PC-9 (cell line): ENCODE measurements around the gene SCAF8. TPM values are rescaled to one million over a fixed set of nuclear protein-coding genes. Genes with fewer than 3 reads are reported as not detected.

ENCODE experiments used
- BruUV-seq: library from RNA; stranded (reverse); fragments of 400-500 nt; replicated peaks from 2 replicates; lab custom pipeline; 2021; lab: Mats Ljungman, UMichigan
- CTCF ChIA-PET: fragments of 300-600 bp; sonication (Branson Sonifier 250); formaldehyde crosslinking; loops from one replicate; lab custom pipeline; 2022; ENCODE audit warnings: antibody characterized with exemption; lab: Charles Lee
- POLR2A ChIA-PET: fragments of 300-600 bp; sonication (Branson Sonifier 250); formaldehyde crosslinking; loops from one replicate; lab custom pipeline; 2022; ENCODE audit warnings: antibody characterized with exemption; ENCODE audit not compliant: unreplicated experiment; lab: Charles Lee
- DNase-seq, 2 experiments: peaks; one replicate each; pipeline versions ENCODE4 v3.0.0 to v3.0.0-alpha.2; 2015 to 2022; ENCODE audit warnings: mixed read lengths in 1 of 2
- H2AFZ ChIP-seq: fragments of 200-600 bp; sonication (generic); 2 replicates; pipeline ENCODE4 v1.8.1; 2017; ENCODE audit warnings: antibody characterized with exemption
- H3F3A ChIP-seq: fragments of 200-600 bp; sonication (generic); 2 replicates; pipeline ENCODE4 v1.8.1; 2017; ENCODE audit warnings: antibody characterized with exemption, mild to moderate bottlenecking, low read depth; ENCODE audit not compliant: insufficient read depth
- H3K27ac ChIP-seq: fragments of 200-600 bp; sonication (generic); 2 replicates; pipeline ENCODE4 v1.6.1; 2016; ENCODE audit warnings: mixed run types
- H3K27me3 ChIP-seq: fragments of 200-600 bp; sonication (generic); 2 replicates; pipeline ENCODE4 v1.6.1; 2016; ENCODE audit warnings: low read depth, mixed run types; ENCODE audit not compliant: insufficient read depth
- H3K36me3 ChIP-seq: fragments of 200-600 bp; sonication (generic); 2 replicates; pipeline ENCODE4 v1.6.1; 2016; ENCODE audit warnings: low read depth, mixed run types
- H3K4me1 ChIP-seq: fragments of 200-600 bp; sonication (generic); replicated peaks from 2 replicates; pipeline ENCODE4 v1.6.1; 2016; ENCODE audit warnings: mixed run types; ENCODE audit not compliant: insufficient read depth
- H3K4me2 ChIP-seq: fragments of 200-600 bp; sonication (generic); 2 replicates; pipeline ENCODE4 v1.6.1; 2017; ENCODE audit warnings: mixed run types
- H3K4me3 ChIP-seq: fragments of 200-600 bp; sonication (generic); 2 replicates; pipeline ENCODE4 v1.6.1; 2016; ENCODE audit warnings: mixed run types
- H3K79me2 ChIP-seq: fragments of 200-600 bp; sonication (generic); 2 replicates; pipeline ENCODE4 v1.6.1; 2017; ENCODE audit warnings: low read depth, mixed run types
- H3K9me2 ChIP-seq: fragments of 200-600 bp; sonication (generic); 2 replicates; pipeline ENCODE4 v1.8.1; 2017; ENCODE audit warnings: mild to moderate bottlenecking; ENCODE audit not compliant: insufficient read depth
- H3K9me3 ChIP-seq: fragments of 200-600 bp; sonication (generic); 2 replicates; pipeline ENCODE4 v1.8.1; 2016; ENCODE audit warnings: low read depth; ENCODE audit not compliant: insufficient read depth
- H4K20me1 ChIP-seq: fragments of 200-600 bp; sonication (generic); 2 replicates; pipeline ENCODE4 v1.8.1; 2017; ENCODE audit not compliant: insufficient read depth
- EZH2 ChIP-seq: fragments of 200-600 bp; sonication (generic); IDR thresholded peaks from 2 replicates; pipeline ENCODE4 v1.8.0; 2017; ENCODE audit warnings: antibody characterized with exemption, low read depth
- intact Hi-C: fragments of 100-400 bp; cut with micrococcal nuclease; formaldehyde crosslinking; loops from one replicate; pipeline ENCODE4 v1.10.0; 2022; ENCODE audit not compliant: unreplicated experiment
- total RNA-seq: library from RNA; stranded (reverse); gene quantifications from 2 replicates; pipeline ENCODE4 v1.2.3, GENCODE V29; 2021
- TF ChIP-seq, protein P1 (sequence below): fragments of 200-600 bp; sonication (generic); conservative IDR thresholded peaks from 2 replicates; pipeline ENCODE4 v1.6.1; 2017; ENCODE audit warnings: mixed run types, antibody characterized with exemption, mild to moderate bottlenecking, moderate library complexity

Gene SCAF8
- total RNA-seq, 1 experiment from 2014 or later: 22.7 TPM

DNA sequence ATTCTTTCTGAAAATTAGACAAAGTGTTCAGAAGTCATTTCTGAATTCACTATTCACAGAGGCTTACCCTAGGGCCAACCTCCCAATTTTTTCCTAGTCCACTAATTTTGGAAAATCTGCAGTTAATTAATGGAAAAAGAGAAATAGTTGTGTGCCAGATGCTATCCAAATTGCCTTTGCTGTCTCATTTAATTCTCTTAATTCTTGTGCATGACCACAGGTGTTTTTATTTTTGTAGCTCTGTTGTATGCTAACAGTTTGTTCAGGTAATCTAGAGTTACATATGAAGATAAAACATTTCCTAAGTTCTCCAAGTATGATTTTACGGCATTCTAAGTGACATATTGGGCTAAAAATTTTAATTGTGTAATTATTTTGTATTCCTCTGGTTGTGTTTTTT lies 96.8 kb downstream of the SCAF8 start:
- intact Hi-C loops: no loop called here
- H3K4me3 ChIP-seq: no peak overlapping the region
- H4K20me1 ChIP-seq: peaks cover 7% of the 10 kb centered on the region; the same call in 1 of the 2 replicates
- no peaks in the 10 kb centered on the region for H3K9me2 ChIP-seq
- no peak overlapping the region for H3K27ac ChIP-seq
- no TSS peak for BruUV-seq
- H3K36me3 ChIP-seq: peaks cover 24% of the 10 kb centered on the region
- CTCF ChIA-PET: no interaction called here
- H3K27me3 ChIP-seq: no peaks in the 10 kb centered on the region
- TF ChIP-seq EZH2: no peak
- TF ChIP-seq, protein P1, sequence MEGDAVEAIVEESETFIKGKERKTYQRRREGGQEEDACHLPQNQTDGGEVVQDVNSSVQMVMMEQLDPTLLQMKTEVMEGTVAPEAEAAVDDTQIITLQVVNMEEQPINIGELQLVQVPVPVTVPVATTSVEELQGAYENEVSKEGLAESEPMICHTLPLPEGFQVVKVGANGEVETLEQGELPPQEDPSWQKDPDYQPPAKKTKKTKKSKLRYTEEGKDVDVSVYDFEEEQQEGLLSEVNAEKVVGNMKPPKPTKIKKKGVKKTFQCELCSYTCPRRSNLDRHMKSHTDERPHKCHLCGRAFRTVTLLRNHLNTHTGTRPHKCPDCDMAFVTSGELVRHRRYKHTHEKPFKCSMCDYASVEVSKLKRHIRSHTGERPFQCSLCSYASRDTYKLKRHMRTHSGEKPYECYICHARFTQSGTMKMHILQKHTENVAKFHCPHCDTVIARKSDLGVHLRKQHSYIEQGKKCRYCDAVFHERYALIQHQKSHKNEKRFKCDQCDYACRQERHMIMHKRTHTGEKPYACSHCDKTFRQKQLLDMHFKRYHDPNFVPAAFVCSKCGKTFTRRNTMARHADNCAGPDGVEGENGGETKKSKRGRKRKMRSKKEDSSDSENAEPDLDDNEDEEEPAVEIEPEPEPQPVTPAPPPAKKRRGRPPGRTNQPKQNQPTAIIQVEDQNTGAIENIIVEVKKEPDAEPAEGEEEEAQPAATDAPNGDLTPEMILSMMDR: no peak
- H3K79me2 ChIP-seq: 0 out of 2 replicates have a peak, but pooled peaks cover 6% of the 10 kb centered on the region
- no peak for DNase-seq
- no peaks in the 10 kb centered on the region for H3K9me3 ChIP-seq
- POLR2A ChIA-PET: no interaction called here
- peaks cover 12% of the 10 kb centered on the region; the same call in 1 of the 2 replicates for H3F3A ChIP-seq
- no peak overlapping the region for H3K4me2 ChIP-seq
- no peaks in the 10 kb centered on the region for H3K4me1 ChIP-seq
- no peak overlapping the region for H2AFZ ChIP-seq

DNA sequence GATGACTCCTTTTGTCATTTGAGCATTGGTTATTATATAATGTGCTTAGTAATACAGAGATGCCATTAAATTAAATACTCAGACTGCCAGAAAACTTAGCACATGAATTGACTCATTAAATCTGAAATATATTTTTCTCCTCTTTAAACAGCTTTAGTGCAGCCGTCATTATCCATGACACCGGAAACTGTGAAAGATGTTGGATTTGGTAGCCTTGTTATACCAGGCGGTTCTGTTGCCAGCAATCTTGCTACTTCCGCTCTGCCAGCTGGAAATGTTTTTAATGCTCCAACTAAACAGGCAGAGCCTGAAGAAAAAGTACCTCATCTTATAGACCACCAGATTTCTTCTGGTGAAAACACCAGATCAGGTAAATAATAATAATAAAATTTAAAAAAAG lies 97.6 kb downstream of the SCAF8 start:
- H3F3A ChIP-seq: peaks cover 15% of the 10 kb centered on the region; the same call in 1 of the 2 replicates
- peaks cover 9% of the 10 kb centered on the region; the same call in 1 of the 2 replicates for H3K79me2 ChIP-seq
- no TSS peak for BruUV-seq
- no peak for DNase-seq
- intact Hi-C loops: no loop called here
- H3K4me3 ChIP-seq: no peak overlapping the region
- POLR2A ChIA-PET: no interaction called here
- no peaks in the 10 kb centered on the region for H3K9me3 ChIP-seq
- CTCF ChIA-PET: no interaction called here
- H2AFZ ChIP-seq: no peak overlapping the region
- no peaks in the 10 kb centered on the region for H3K4me1 ChIP-seq
- no peak overlapping the region for H3K4me2 ChIP-seq
- H3K9me2 ChIP-seq: no peaks in the 10 kb centered on the region
- H3K27ac ChIP-seq: no peak overlapping the region
- H3K36me3 ChIP-seq: peaks cover 27% of the 10 kb centered on the region
- peaks cover 13% of the 10 kb centered on the region; the same call in 1 of the 2 replicates for H4K20me1 ChIP-seq
- no peak for TF ChIP-seq EZH2
- TF ChIP-seq, protein P1: no peak
- no peaks in the 10 kb centered on the region for H3K27me3 ChIP-seq

DNA sequence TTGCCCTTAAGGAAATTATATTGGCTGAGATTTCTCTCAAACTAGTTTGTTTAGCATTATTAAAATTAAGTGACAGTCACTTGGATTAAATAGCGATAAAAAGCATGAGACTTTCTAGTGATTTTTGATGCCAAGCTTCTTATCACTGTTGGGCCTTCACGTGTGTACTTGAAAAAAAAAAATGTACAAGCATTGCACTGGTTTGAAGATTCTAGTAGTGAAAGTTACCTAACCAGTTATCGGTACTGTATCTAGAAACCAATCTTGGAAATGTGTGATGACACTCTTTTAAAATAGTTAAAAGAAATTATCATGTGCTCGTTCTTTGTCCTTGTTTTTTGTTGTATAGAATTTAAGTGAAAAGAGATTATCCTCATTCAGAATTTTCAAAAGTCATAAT lies 102.1 kb downstream of the SCAF8 start:
- Histone ChIP-seq H3K79me2 (peaks cover 31% of the 10 kb centered on the region), H2AFZ (no peak overlapping the region), H3K9me3 (no peaks in the 10 kb centered on the region), H3F3A (peaks cover 19% of the 10 kb centered on the region; the same call in 1 of the 2 replicates), H3K4me3 (no peak overlapping the region), H3K4me2 (no peak overlapping the region), H3K9me2 (no peaks in the 10 kb centered on the region), H3K4me1 (no peaks in the 10 kb centered on the region), H4K20me1 (peaks cover 21% of the 10 kb centered on the region; the same call in 1 of the 2 replicates), H3K27me3 (no peaks in the 10 kb centered on the region), H3K36me3 (0 out of 2 replicates have a peak, but pooled peaks cover 24% of the 10 kb centered on the region), H3K27ac (0 out of 2 replicates have a peak overlapping the region, but pooled peaks have one; percentile 8)
- DNase-seq: no peak
- CTCF ChIA-PET: interaction anchor here (0.6 kb wide), 1 partner anchor 598 kb away, joined by 3 read pairs; no protein-coding TSS in a partner anchor
- TF ChIP-seq, protein P1: no peak
- TF ChIP-seq EZH2: no peak
- BruUV-seq: no TSS peak
- intact Hi-C loops: no loop called here
- POLR2A ChIA-PET: interaction anchor here (0.7 kb wide), 1 partner anchor 106 kb away, joined by 10 read pairs; no protein-coding TSS in a partner anchor
